ENCODE data around the gene UTP25.

GRCh38 chr1:209871430-209871829 is 43.7 kb downstream of the UTP25 start:
- TF ChIP-seq CTCF (IDR thresholded peaks at IDR 0.05): no peak
- no peak for TF ChIP-seq EP300 (IDR thresholded peaks at IDR 0.05)

Data from tibial nerve (tissue), 4 donors.